NB4 (cell line): ENCODE results near the gene SLC37A3.
"Not testable (repeated sequence)": the region's sequence is repeated elsewhere in the genome, so short reads cannot be mapped to it uniquely, and the experiment has no call there.

Experiments used
- DNase-seq: peaks from one replicate; pipeline ENCODE4 v3.0.0; 2010; ENCODE audit warnings: low read depth
- H3K4me3 ChIP-seq: one replicate; pipeline ENCODE4 v1.5.1; 2011; ENCODE audit warnings: mild to moderate bottlenecking, low read depth, low read length, moderate library complexity
- CTCF ChIP-seq: IDR thresholded peaks from one replicate; pipeline ENCODE4 v1.5.1; 2012; ENCODE audit warnings: low read depth, low read length
- MYC ChIP-seq: IDR thresholded peaks from 2 replicates; pipeline ENCODE4 v1.6.1; 2011; ENCODE audit warnings: low read depth, low read length
- POLR2A ChIP-seq: IDR thresholded peaks from 2 replicates; pipeline ENCODE4 v1.6.1; 2011; ENCODE audit warnings: mild to moderate bottlenecking; ENCODE audit not compliant: insufficient read length; ENCODE audit errors: extremely low read depth
- TF ChIP-seq, protein P1 (sequence below): IDR thresholded peaks from 2 replicates; pipeline ENCODE4 v1.6.1; 2011; ENCODE audit warnings: low read depth, low read length

The SLC37A3 gene

DNA sequence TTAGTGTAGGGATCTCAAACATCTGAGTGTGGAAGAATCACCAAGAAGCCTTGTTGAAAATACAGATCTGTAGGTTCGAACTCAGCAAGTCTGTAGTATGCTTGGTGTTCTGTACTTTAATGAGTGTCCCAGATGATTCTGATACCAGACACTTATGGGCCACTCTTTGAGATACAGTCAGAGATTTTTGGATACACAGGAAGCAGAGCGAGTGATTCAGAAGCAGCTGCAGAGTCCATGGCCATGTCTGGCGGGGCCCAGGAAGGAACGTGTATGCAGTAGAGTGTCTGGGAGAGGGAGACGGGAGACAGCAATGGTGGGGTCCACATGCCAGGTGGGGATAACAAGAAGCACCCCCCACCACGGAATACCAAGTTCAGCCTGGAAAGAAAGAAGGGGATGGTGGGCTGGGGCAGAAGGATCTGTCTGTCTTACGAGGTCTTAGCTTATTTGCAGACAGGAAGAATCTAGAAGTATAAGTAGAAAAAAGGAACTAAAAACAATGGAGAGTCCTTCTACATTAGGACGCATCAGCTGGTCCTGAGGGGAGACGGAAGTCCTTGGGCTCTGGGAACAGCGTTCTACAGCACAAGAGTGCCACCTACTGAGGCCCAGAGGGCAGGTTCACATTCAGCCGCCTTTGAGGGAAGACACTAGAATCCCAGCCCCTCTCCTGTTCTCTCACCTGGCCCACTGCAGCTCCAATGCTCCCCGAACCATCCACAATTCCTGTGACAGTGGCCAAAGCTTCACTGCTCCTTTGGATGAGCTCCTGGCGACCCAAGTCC lies 55.4 kb downstream of the SLC37A3 start:
- TF ChIP-seq MYC (no peak), CTCF (peak; percentile 99), POLR2A (no peak)
- TF ChIP-seq, protein P1, sequence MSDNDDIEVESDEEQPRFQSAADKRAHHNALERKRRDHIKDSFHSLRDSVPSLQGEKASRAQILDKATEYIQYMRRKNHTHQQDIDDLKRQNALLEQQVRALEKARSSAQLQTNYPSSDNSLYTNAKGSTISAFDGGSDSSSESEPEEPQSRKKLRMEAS: no peak; the same call in 1 of the 2 replicates
- peak; percentile 92 for DNase-seq
- H3K4me3 ChIP-seq: no peak overlapping the region

GRCh38 chr7:140338959-140339358 lies 59.4 kb downstream of the SLC37A3 start:
- not testable (repeated sequence) for DNase-seq, H3K4me3 ChIP-seq

- H3K4me3 ChIP-seq: no peak overlapping the region
- TF ChIP-seq POLR2A: no peak
- TF ChIP-seq CTCF: no peak
- TF ChIP-seq MYC: no peak
- TF ChIP-seq, protein P1: no peak
- no peak for DNase-seq
Measured at GRCh38 chr7:140334341-140335057, 63.8 kb downstream of the SLC37A3 start.

DNA sequence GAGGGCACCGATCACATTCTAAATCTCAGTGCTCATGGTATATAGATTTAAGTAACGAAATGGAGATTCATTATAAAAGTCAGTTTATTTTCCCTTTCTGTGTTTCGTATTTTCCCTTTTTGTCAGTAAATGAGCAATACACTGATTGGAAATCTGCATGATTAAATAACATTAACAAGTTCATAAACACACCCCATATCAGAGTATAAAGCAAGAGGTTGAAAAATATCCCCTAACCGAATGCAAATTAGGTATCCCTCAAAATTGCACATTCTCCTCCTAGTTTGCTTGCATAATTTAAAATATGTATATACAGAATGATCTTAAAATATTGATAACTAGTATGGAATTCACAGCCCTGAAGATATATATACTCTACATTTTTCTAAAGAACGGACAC lies 64.6 kb downstream of the SLC37A3 start:
- TF ChIP-seq POLR2A (no peak), CTCF (no peak), MYC (no peak)
- TF ChIP-seq, protein P1: no peak
- no peak for DNase-seq
- H3K4me3 ChIP-seq: no peak overlapping the region

GRCh38 chr7:140333223-140333622 lies 65.1 kb downstream of the SLC37A3 start:
- TF ChIP-seq, protein P1: no peak
- TF ChIP-seq CTCF: no peak
- TF ChIP-seq POLR2A: no peak
- no peak for TF ChIP-seq MYC
- no peak for DNase-seq
- no peak overlapping the region for H3K4me3 ChIP-seq

- DNase-seq: peak; percentile 29
- TF ChIP-seq MYC (no peak), POLR2A (no peak), CTCF (no peak)
- TF ChIP-seq, protein P1: no peak
- H3K4me3 ChIP-seq: no peak overlapping the region
Measured at GRCh38 chr7:140330595-140330994, 67.7 kb downstream of the SLC37A3 start.
